GM21381 (cell line): ENCODE measurements around the gene ERVFRD-1.
A peak's percentile ranks its signal among the peaks of the same experiment; 100 is the strongest.

Experiments
- ATAC-seq: cut with Tn5 transposase; IDR thresholded peaks from one replicate; pipeline ENCODE4 v1.9.1; 2021; ENCODE audit warnings: mild to moderate bottlenecking, moderate library complexity; ENCODE audit not compliant: unreplicated experiment

The ERVFRD-1 gene

DNA sequence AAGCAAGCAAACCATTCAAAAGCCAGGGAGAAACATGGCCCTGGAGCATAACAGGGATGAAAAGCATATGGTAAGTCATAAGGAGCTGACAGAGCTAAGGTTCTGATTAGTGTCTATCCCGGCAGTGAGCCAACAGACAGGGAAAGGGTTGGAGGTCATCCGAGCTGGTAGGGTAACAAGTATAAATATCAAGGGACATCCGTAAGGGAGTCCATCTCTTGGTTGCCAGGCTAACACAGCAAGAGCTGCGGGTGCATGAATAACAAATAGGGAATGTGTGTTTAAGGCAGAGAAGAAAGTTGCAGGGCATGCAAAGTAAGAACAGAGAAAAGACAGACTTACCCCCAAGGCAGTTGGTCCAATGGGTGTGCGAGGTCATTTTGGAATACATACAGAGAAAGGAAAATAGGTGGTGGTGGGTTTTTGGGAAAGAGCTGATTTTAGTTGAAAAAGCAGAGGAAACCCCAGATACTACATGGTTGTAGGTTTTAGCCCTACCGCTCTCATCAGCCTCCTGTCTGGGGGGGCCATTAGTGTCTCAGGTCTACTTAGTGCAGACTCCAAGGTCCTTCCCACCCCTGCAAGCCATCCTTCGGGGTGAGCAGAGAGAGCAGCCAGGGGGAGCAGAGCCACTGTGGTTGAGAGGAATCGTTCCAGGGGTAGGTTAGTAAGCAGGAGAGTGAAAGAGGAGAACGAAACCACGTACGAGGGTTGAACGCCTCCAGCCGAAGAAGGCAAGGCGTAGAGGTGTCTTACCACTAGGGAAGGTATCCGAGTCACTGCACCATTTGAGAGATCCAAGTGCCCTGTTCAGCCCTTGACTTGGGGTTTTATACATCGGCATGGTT is at the start of gene ERVFRD-1:
ERVFRD-1 (minus strand) TSS at position 805 of the 848 bp plus-strand sequence. CDS start 6,415 bp downstream, outside the sequence.
- ATAC-seq: no peak

DNA sequence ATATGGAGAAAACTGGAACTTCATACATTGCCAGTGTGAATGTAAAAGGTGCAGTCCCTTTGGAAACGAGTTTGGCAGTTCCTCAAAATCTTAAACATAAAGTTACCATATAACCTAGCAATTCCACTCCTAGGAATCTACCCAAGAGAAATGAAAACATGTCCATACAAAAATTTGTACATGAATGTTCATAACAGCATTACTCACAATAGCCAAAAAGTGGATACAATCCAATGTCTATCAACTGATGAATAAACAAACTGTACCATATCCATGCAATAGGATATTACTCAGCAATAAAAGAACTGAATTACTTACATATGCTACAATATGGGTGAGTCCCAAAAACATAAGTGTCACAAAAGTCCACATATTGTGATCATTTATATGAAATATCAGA is 48.7 kb upstream of the ERVFRD-1 start:
- ATAC-seq: no peak

DNA sequence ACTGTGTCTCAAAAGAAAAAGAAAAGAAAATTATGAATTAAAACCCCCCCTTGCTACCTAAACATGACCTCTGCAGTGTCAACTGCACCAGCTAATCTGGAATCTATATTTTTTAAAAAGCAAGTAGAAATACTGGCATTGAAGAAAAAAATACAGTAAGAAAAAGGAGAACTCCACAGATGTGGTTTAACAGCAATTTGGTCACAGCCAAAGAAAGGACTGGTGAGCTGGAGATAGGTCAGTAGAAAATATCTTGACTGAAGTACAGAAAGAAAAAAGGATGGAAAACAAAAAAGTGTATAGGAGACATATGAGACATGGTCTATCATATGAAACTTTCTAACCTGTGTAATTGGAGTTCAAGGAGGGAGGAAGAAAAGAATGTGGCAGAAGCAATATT is 44.1 kb upstream of the ERVFRD-1 start:
- no peak for ATAC-seq

DNA sequence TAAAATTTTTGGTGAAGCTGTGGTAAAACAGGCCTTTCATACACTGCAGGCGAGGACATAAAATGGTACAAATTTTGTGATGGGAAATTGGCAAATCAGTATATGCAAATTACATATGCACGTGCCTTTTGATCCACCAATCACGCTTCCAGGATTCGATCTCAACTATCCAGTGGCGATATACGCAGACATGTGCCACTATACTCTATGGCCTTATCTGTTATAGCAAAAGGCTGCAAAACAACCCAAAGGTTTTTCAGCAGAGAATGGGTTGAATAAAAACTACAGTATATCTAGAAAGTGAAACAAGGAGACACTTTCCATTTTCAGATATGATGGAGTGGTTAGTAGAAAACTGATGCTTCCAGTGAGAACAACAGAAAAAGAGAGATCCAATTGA is 41.9 kb upstream of the ERVFRD-1 start:
- no peak for ATAC-seq

DNA sequence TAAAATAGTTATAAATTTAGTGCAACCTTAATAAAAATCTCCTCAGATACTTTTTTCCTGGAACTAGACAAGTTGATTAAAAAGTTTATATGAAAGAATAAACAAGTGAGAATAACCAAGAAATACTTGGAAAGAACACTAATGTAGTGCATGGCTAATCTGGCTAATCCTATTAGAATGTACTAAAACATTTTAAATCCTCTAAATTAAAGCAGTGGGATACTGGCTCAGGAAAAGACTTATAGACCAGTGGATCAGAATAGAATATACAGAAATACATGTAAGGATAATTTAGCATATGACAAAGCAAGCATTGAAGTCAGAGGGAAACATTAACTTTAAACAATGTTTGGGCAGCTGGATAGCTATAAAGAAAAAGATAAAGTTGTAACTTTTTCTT is 41.1 kb upstream of the ERVFRD-1 start:
- no peak for ATAC-seq

- ATAC-seq: no peak
These were observed 40.0 kb upstream of the ERVFRD-1 start for GRCh38 chr6:11151488-11151887.

- ATAC-seq: no peak
These were observed 38.0 kb upstream of the ERVFRD-1 start for GRCh38 chr6:11149551-11149950.

- ATAC-seq: no peak
These were observed 34.7 kb upstream of the ERVFRD-1 start for GRCh38 chr6:11146117-11146826.

GRCh38 chr6:11144393-11144851 is 32.9 kb upstream of the ERVFRD-1 start:
- peak; percentile 89 for ATAC-seq

DNA sequence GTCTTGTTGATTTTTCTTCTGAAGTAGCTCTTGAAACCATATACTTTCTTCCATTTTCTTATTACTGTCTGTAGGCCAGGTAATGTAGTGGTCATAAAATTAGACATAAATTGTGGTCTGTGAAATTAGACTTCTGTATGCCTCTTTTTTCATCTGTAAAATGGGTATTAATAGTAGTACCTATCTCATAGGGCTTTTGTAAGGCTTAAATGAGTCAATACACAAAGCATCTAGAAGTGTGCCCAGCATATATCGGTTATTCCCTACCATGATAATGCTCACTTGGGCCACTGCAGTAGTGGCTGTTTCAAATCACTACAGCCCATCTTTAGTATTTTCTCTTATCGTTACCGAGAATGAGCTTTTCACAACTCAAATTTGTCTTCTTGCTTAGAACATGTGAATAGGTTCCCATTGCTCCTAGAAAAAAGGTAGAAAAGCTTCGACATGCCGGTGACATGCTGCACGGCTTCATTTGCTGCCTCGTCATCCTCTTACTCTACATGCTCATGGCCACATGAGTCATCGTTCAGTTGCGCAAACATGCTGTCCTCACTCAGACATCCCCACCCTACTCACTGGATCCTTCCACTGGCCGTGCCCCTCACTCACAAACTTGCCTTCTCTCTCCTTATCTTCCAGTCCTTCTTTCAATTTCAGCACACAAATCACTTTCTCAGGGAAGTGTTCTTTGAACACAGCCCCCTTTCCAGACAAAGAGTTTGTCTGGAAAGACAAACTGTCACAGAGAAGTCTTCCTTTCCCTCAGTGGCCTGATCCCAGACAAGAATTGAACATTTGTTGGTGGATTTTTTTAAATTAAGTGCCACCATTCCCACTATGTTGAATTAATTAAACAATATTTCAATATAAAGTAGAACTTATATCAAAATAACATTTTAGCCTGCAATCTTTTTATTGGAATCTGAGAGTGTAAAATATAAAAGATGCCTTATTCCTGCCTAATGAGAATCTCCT is 32.2 kb upstream of the ERVFRD-1 start:
- ATAC-seq: no peak

- no peak for ATAC-seq
These were observed 30.9 kb upstream of the ERVFRD-1 start for GRCh38 chr6:11142296-11143027.

DNA sequence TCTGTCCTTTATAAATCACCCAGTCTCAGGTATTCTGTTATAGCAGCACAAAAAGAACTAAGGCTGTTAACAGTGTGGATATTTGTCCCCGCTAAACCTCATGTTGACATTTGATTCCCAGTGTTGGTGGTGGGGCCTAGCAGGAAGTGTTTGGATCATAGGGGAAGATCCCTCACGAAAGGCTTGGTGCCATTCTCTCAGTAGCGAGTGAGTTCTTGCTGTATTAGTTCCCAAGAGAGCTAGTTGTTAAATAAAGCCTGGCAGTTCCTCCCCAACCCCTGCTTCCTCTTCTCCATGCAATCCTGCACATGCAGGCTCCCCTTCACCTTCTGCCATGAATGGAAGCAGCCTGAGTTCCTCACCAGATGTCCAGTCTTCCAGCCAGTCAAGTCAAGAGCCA is 29.8 kb upstream of the ERVFRD-1 start:
- ATAC-seq: no peak

DNA sequence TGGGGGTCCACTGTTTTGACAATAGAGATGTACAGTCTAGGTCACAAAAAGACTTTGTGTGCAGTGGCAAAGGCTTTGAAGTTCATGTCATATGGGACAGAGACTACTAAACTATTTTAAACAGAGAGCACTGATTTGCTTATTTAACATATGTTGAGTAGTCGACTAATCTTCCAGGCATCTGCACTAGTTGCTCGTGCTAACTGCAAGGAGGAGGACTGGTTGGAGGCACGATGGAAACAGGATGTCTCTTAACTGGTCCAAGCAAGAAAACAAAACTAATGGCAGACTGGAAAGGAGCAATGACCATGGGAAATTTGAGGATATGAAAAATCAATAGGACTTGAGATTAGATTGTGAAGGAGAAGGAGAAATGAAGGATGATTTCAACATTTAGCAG is 28.5 kb upstream of the ERVFRD-1 start:
- ATAC-seq: no peak

DNA sequence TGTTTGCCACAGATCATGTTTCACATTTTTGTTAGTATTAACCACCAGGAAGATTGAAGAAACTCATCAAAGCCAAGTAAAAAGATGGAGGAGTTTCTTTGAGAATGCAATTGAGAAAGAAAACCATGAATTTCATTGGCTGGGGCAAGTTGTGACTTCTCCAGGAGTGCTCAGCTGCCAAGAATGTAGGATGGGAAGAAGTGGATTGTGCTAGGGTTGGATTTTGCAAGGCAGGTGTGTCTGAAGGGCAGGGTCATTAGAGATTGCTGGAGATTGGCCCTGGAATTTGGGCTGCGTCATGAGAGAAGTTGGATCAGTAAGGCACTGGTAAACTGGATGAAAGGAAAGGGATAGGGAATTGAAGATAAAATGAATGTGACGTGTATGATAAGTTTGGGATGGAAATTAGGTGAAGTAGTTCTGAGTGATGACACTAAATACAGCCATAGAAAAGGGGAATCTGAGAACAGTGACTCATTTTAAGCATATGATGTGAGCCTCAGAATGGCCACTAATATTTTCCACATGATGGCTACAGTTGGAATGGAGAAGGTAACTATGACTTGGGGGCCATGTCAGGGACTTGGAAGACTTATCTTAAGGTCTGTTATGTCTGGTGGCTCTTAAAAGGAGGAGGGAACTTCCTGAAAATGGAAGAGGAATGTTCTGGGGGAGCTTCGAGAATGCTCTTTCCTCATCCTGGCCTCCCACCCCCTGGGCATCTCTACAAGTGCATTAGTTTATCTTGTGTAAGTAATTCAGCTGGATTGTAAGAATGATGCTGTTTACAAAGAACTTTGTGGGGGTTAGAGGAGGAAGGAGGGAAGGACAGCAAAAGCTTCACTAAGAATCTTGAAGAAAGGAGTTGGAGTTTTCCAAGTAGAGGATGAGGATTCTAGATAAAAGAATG is 27.8 kb upstream of the ERVFRD-1 start:
- ATAC-seq: no peak

GRCh38 chr6:11136809-11137208 is 25.3 kb upstream of the ERVFRD-1 start:
- no peak for ATAC-seq

GRCh38 chr6:11133281-11133680 is 21.8 kb upstream of the ERVFRD-1 start:
- ATAC-seq: no peak

DNA sequence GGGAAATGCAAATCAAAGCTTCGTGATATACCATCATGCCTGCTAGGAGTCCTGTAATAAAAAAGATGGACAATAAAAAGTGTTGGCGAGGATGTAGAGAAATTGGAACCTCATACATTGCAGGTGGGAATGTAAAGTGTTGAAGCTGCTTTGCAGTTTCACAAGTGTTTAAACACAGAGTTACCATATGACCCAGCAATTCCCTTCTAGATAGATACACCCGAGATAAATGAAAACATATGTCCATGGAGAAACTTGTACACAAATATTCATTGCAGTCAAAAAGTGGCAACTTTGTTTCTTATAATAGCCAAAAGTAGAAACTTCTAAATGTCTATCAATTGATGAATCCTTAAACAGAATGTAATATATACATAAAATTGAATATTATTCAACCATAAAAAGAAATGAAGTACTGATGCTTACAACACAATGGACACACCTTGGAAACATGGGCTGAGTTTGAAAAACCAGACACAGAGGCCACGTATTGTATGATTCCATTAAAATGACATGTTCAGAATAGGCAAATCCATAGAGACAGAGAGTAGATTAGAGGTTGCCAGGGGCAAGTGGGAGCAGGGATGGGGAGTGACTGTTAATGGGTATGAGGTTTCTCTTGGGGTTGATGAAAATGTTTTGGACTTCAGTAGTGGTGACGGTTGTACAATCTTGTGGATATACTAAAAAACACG is 20.8 kb upstream of the ERVFRD-1 start:
- ATAC-seq: no peak

DNA sequence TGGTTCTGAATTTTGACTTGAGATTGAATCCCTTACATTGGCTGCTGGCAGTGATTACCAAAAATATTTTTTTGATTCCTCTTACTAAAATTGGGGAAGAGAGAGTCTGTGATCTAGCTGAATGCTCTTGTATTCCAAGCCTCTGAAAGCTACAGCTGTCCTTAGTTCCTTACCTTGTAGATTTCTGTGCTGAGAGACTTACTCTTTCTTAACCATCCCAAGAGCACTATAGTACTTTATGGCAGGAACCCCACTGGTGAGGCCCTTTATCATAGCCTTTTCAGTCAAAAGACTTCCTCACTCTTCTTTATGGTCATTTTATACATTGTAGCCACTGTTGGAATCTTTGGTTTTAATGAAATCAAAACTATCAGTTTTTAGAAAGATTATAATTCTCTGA is 19.1 kb upstream of the ERVFRD-1 start:
- no peak for ATAC-seq
